GM18505 (cell line): ENCODE data around the gene DHCR24.

ENCODE experiments used
- ATAC-seq: cut with Tn5 transposase; IDR thresholded peaks from one replicate; pipeline ENCODE4 v1.9.1; 2021; ENCODE audit not compliant: unreplicated experiment
- POLR2A ChIP-seq: IDR thresholded peaks from 4 replicates; pipeline ENCODE4 v1.6.1; 2011; ENCODE audit warnings: borderline replicate concordance; ENCODE audit not compliant: insufficient read depth, insufficient read length; ENCODE audit errors: extremely low read depth

DHCR24 gene

GRCh38 chr1:54906586-54906985 lies 19.6 kb upstream of the DHCR24 start:
- TF ChIP-seq POLR2A = no peak
- ATAC-seq = no peak

DNA sequence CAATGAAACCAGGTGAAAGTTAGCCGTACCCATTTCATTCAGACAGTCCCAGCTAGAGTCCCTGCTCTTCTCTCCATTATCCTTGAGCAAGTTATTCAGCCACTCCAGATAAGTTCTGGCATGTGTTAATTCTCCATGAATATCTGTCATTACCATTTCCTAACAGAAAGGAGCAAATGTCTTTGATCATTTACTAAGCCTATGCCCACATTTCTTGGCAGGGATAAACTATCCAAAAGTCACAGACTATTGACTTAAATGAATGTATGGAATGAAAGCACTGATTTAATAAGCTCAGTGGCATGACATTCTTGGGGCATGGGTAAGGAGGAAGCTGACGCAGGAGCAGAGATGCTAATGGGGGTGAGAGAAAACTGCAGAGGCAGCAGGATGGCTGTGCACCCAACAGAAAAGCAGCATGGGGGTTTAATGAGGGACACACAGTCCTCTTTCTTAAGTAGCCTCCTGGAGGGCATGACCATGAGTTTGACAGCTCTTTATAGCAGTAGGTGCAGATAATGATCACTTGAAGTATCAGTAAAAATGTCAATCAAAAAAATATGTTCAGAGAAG lies 17.6 kb upstream of the DHCR24 start:
- ATAC-seq = no peak
- no peak for TF ChIP-seq POLR2A

- TF ChIP-seq POLR2A = no peak
- no peak for ATAC-seq
These were observed 7.3 kb upstream of the DHCR24 start for GRCh38 chr1:54894271-54894670.

DNA sequence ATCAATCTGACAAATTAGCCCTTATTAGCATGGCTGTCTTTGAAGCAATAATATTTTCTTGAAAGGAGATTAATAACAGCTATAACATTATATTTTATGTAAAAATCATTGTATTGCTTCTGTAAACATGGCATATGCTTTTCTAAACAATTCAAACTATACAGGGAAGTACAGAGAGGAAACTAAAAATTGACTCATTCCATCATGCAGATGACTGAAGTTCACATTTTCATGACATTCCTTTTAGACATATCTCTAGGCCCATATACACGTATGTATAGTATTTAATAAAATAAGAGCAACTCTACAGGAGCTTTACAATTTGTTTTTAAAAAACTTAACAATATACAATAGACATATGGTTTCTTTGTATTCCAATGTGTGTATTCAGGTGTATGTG lies 5.6 kb upstream of the DHCR24 start:
- TF ChIP-seq POLR2A = no peak

DNA sequence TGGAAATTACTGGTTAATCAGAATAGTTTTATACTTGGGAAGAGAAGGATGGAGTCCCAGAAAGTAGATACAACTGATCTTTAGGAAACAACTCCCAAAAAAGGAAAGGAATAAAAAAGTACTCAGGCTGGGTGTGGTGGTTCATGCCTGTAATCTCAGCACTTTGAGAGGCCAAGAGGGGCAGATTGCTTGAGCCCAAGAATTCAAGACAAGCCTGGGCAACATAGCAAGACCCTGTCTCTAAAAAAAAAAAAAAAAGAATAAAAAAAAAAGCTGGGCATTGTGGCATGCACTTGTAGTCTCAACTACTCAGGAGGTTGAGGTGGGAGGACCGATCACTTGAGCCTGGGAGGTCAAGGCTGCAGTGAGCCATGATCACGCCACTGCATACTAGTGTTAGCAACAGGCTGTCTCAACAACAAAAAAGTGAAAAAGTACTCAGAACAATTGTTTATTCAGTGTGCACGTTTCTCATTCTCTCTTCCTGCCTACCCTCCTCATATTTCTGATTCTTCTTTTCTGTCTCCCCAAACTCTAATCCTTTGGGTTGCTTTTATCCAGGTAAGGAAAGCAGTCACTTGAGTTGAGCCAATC lies 2.2 kb upstream of the DHCR24 start:
- no peak for ATAC-seq

More for the DNA sequence above, 5.6 kb upstream of the DHCR24 start:
- ATAC-seq = no peak

GRCh38 chr1:54888080-54888733 lies 1.2 kb upstream of the DHCR24 start:
- ATAC-seq = no peak

More for the DNA sequence above, 2.2 kb upstream of the DHCR24 start:
- TF ChIP-seq POLR2A = no peak

GRCh38 chr1:54887665-54888071 lies 673 bp upstream of the DHCR24 start:
- no peak for TF ChIP-seq POLR2A
- ATAC-seq = no peak

More at GRCh38 chr1:54888080-54888733, 1.2 kb upstream of the DHCR24 start:
- no peak for TF ChIP-seq POLR2A

DNA sequence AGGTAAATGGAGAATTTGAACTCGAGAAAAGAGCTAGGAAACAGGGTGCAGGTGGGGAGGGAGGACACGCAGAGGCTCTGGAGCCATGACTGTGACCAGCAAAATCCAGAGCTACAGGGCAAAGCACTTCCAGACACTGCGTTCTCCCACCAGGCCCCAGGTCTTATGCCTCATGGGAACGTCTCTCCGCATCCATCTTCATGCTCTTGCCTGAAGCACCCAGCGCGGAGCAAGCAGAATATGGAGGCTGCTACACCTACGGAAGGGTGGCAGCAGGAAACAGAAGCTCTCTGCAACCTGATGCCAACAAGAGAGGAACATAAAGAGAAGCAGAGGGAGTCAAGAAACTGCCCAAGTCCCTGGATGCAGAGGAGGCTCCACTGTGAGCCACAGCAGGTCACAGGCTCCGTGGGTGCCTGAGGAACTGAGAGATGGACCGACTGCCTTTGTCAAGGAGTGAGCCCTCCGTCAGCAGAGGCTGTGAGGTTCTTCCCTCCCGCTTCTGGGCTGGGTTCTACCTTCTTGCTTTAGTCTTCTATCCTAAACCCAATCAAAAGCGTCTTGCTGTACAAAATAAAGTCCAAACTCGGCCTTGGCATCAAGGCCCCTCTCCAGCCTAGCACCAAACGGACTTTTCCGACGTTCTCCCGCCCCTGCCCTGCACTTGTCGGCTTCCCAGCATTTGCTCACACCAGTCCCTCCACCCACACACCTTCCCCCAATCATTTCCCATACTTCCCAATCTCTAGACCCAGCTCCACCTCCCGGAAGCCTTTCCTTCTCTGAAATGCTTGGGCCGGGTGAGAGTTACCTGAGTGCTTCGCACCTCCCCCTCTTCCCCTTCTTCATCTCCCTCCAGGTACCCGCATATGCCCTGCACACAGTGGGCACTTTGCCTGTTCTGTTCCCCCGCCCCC lies 930 bp downstream of the DHCR24 start:
- no peak for ATAC-seq
- TF ChIP-seq POLR2A = no peak

GRCh38 chr1:54885237-54885679 lies 1.7 kb downstream of the DHCR24 start:
- no peak for ATAC-seq
- no peak for TF ChIP-seq POLR2A

DNA sequence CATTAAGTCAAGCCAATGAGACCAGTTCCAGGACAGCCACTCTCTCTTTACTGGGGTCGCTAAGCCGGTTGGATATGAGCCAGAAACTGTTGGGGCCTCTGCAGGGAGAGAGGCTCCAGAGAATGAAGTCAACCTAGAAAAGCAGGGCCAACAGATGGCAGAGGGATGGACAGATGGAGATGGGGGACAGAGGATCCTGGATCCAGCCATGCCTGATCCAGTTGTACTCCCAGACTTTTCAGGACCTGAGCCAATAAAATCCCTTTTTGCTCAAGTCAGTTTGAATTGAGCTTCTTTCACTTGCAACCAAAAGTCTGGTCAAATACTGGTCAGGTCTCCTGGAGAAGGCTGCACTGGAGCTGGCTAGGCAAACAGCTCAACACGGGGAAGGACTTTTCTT lies 2.2 kb downstream of the DHCR24 start:
- no peak for TF ChIP-seq POLR2A
- ATAC-seq = no peak

- TF ChIP-seq POLR2A = no peak
- ATAC-seq = no peak
These were observed 2.8 kb downstream of the DHCR24 start for GRCh38 chr1:54884135-54884586.

GRCh38 chr1:54883349-54884102 lies 3.5 kb downstream of the DHCR24 start:
- TF ChIP-seq POLR2A = no peak
- no peak for ATAC-seq
